HG02759 (cell line): Measurements from ENCODE around the gene DENND1A.

Experiments
- ATAC-seq: cut with Tn5 transposase; IDR thresholded peaks from one replicate; pipeline ENCODE4 v1.9.1; 2021; ENCODE audit warnings: mild to moderate bottlenecking, moderate library complexity; ENCODE audit not compliant: unreplicated experiment

DENND1A gene

DNA sequence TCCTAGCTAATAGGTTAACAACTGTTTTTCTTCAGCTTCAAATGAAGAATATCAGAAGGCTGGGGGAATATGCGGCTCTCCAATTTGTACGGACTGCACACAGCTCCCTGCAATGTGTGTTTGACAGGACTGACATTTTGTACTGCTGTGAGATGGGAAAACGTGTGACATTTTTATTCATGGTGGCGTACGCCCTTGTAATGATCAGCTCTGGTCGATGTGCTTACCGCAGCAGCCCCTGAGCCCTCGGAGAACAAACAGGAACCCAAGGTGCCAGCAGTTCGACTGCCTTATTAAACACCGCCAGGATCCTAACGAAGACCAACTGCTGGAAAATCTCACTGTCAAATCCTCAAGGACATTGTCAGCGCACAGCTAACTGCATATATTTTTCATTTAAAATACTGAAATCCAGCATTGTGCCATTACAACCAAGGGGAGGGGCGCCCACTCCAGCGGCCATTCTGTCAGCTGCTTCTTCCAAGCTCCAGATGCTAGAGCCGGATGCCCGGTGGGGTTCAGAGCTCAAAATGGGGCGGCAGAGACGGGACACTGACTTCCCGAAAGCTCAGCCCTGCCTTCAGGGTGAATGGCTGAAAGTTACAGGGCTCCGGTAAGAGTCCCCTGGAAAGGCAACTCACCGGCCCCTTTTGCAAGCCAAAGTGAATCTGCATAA is 507.2 kb downstream of the DENND1A start:
- ATAC-seq, result no peak

DNA sequence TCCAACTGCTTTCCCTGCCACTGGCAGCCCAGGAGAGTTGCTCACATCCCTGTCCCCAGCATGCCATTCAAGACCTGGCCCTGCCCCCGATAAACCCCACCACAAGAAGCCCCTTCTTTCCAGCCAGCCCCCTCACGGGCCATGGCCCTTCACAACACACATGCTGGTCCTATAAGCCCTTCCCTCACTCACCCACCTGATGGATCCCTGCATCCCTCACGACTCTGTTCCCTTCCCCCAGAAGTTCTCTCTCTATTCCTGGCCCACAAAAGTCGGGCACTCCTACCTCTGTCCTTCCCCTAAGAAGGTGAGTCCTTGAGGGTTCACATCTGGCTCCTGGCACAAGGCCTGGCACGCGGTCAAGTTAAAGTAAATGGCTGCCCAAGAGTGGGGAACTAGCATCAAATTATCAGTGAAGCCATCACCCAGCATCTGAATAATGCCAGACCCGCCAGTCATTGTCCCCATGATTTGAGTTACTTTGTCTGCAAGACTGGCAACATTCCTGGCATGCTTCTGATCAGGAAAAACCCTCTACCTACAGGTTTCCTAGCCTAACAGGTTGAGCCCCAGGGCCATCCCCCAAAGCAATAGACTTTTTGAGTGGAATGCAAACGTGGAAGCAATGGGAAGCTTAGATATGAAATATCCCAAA is 508.0 kb downstream of the DENND1A start:
- ATAC-seq, result no peak

DNA sequence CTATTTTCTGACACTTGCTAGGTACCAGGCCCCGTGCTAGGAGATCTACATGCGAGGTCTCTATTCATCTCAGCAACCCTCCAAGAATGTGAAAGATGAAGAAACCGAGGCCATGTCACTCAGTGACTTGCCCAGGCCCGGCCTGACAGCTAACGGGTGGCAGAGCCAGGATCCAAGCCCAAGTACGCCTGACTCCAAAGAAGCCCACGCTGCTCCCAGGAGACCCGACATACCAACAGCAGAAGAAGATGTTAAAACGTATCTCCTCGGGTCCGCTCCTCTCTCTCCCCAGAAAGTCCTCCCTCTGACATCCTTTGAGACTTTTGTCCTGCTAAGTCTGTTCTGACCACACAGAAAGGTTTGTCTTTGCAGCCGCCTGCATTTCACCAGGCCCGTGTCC is 508.7 kb downstream of the DENND1A start:
- ATAC-seq, result no peak

DNA sequence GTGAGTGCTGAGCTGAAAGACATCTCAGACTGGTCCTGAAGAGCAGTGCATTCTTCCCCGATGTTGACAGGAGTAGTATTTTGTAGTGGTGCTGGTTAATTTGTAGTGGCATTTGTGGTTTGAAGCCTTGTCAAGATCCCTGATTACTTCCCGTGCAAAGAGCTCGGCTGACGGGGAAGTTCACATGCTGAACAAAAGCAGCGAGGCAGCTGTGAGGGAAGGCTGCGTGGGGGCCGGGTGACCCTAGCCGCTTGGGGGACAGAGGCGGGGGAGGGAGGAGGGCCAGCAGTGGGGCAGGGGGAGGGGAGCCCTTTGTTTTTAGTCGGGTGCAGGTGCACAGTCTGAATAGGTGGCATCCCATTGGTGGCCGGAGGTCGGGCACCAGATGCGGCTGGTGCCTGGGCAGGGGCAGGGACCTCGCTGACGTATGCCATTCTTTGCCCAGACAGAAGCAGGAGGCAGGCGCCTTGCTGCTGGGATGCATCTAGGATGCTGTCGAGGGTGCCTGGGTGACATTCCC is 509.3 kb downstream of the DENND1A start:
- ATAC-seq, result no peak

DNA sequence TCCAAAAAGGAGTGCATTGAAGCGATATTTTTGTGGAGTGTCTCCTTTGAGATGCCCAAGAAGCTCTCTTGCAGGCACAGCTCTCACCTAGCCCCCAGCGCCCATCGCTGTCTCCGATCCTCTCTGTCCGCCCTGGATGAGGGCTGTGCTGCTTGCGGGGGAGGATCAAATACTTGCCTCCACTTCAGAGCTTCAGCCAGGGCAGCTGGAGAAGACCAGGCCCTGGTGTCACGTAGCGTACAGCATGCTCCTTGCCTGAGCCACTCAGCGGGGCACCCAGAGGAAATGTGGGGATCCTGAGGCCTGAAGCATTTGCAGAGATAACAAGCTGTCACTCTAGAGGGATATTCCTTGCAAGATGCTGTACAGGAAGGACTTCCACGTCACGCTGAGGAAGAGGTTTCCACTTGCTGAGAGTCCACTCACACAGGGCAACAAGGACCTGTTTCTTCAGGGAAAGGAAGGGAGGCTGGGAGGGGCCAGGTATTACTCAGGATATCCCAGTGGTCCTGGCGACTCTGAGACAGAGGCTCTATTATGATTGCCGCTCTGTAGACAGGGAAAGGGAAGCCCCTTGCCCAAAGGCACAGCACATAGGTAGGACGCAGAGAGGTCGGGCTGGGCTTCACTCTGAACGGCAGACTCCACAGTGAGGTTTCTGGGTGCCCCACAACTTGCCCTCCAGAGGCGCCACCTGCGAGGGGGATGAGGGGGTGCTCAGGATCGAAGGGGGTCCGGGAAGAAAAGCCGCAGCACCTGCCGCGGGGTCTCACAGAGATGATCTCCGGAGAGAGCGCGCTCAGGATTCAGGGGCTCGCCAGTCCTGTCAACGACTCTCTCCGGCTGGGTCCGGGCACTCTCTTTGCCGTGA is 510.0 kb downstream of the DENND1A start:
- ATAC-seq, result no peak

DNA sequence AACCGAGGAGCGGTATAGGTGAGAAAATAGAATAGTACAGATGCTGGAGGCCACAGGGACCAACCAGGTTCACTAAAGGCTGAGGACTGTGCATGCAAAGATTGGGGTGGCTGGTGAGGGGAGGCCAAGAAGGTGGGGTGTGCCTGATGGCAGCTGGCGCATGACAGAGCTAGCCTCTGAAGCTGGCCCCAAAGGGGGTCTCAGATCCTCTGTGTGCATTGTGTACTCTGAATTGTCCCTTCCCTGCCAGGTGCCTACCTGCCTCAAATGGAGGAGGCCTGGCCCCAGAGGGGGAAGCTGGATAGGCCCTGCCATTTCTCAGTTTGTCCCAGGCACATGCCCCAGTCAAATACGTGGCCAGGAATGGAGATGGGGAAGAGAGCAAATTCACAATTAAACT is 510.8 kb downstream of the DENND1A start:
- ATAC-seq, result no peak

DNA sequence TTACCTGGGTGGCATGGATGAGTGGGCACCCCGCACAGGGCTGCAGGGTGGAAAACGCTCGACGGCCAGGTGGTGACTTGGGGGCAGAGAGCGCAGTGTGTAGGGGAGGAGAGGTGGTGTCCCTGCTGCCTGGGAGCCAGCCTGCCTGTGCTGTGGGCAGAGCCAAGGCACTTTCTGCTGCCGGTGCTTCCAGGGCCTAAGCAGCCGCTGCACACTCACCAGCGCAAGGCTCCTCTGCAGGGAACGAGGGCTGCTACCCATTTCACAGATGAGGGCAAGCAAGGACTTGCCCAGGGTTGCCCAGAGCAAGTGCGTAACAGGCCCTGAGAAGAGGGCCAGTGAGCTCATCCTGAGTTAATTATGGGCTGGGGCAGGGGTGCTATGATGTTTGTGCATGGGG is 511.4 kb downstream of the DENND1A start:
- ATAC-seq, result no peak

DNA sequence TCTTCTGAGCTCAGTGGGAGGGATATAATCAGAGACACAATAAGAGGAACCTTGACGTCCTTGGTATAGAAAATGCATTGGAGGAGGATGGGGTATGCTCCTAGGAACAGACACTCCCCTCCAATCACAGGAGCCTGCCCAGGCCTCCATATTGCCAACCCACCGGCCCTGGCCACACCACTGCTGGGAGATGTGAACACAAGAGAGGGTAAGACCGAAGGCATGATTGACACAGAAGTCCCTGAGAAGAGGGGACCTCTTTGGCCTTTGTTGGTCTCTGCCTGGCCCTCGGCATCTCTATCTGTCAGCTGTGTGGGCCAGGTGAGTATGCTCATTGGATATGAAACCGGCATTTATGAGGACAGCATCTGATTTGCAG is 511.9 kb downstream of the DENND1A start:
- ATAC-seq, result no peak

DNA sequence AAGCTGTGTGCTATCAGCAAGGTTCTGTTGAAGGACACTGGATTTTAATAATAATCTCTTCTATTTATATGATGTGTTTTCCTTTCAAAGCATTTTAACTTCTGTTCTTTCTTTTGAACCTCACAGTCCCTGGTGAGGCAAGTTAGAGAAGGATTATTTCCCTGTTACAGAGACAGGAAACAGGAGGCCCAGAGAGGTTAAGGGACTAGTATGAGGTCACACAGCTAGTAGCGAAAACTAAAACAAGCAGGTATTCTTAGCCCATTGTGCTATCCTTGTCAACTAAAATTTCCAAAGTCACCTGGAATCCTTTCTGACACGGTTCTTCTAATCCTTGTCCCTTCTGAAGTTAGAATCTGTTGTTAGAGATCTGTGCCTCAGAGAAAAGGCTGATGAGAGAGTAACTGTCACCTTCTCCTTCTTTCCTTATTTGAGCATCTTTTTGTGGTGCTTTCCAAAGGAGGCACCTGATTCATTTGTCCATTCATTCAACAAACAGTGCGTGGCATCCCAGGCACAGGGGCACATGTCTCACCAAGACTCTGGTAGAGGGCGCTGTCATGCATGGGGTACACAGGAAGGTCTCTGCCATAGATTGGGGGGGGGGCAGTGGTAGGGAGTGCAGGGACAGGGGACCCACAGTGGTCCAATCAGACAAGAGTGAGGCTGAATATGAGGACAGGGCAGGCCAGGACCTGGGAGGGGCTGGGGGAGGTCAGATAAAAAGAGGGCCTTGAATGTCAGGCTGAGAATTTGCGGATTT is 512.5 kb downstream of the DENND1A start:
- ATAC-seq, result no peak

DNA sequence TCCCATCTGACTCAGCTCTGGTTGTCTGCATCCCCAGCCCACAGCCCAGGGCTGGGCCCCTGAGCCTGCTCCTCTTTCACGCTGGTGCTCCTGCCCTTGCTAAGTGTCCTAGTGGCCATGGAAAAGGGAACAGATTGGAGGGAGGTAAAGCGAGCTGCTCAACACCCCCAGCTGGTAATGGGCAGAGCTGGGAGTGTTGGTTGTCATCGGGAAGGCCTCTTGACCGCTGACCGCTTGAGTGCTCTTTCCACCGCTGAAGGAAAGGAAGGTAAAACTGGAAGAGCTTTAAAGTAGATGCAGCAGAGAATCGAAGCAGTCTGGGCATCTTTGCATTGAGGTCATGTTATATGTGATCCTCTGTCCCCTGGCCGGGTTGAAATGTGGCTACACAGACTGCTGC is 513.8 kb downstream of the DENND1A start:
- ATAC-seq, result no peak

DNA sequence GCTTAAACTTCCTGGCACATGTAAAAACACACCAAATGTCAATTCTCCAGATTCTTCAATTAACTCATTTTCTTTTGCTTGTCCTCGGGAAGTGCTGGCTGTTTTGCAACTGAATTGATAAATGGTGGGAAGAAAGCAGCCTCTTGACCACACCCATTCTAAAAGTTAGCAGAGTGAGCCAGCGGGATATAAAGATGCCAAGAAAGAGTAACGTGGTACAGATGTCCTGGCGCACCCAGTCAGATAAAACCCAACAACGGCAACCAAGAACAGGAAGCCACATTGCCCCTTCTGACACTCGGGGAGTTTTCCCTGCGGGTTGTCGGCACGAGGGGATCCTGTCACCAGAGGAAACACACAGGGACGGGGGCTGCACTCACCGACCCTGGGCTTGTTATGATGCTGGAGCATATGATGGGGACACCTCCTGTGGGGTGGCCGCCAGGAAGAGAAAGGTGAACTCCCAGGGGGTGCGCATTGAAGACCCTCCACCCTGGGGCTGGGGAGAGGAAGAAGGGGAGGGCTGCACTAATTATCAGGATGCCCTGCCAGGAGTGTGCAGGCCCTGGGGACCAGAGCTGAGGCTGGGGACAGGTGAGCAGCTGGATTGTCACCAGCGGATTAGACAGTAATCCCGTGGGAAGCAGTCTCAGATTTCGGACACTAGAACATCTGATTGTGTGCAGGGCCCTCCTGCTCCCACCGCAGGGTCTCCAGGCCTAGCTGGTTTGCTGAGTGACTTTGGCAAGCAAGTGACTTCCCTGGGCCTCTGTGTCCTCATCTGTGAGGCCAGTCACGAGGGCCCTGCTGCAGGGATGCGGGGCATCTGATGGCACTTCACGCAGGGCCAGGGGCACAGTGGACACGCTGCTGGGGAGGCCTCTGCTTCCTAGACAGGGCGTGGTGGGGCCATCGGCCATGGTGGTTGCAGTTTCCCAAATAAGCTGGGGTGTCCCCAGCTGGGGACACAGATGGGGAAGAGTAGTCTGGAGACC is 514.7 kb downstream of the DENND1A start:
- no peak for ATAC-seq

DNA sequence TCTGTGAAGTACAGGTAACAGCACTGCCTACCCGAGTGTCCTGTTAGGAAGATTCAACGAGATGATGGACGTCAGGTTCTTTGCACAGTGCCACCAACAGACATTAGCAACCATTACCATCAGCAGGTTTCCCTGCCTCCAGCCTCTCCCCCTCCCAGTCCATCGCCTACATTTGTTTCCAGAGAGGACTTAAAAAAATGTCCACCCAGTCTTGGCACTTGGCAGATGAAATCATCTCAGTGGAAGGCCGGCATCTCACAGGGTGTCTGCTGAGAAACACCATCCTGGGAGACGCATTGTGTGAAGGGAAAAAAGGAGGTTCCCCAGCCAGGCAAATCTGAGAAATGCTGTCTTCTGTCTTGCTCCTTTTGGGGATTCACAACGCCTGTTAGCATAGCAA is 515.7 kb downstream of the DENND1A start:
- ATAC-seq, result no peak

DNA sequence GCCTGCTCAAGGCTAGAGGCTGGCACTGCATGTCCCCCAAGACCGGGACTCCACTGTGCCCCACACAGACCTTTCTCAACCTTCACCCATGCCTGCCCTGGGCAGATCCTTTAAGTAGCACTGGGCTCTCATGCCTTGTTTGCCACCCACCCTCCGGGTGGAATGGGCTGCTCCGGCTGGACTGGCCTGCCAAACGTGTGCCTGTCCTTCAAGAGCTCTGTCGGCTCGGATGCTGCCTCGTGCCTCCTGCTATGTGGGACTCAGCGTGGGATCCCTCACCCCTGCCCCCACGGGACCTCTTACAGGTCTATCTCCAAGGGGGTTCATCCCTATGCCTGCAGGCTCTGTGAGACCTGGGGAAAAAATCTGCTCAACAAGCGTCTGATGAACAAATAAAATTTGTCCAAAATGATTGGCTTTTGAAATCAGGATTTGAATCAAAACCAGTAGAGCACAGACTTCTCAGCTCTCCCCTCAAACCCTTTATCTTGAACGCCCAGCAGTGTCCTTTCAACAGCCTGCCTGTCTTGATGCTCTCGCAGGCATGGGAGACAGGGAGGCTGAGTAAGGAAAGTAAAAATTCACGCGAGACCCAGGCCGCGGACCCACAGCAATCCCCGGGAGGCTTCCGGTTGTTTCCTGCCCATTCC is 517.6 kb downstream of the DENND1A start:
- ATAC-seq, result no peak

DNA sequence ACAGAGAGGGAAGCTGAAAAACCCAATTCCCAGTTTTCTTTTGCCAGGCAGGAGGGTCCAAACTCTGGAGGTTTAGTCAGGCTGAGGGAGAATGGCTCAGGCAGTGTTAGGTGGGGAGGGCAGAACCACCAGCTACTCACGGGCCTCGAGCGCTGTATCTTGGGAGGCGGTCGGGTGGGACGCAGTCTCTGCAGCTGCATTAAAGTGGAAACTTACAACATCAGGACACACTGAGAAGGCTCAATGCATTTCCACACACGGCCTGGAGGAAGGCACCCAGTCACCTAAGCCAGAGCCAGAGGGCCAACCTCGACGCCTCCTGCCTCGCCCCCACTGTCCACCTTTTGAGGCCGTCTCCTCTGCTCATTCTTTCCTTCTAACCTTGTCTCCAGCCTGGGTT is 518.3 kb downstream of the DENND1A start:
- no peak for ATAC-seq

DNA sequence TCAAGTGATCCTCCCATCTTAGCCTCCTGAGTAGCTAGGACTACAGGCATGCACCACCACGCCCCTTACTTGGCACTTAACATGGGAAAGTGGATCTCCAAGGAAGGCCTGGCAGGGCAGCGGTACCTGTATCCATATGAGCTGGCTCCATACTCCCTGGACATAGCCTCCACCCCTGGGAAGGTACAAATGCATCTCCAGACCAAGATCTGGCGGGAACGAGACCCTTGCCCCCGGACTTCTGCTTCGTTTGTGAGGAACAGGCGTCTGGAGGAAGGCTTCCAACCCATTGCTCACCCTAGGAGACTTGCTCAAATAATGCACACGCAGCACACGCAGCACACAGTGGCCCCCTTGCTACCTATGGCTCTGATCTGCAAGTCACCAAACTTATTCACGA is 518.7 kb downstream of the DENND1A start:
- ATAC-seq, result no peak

DNA sequence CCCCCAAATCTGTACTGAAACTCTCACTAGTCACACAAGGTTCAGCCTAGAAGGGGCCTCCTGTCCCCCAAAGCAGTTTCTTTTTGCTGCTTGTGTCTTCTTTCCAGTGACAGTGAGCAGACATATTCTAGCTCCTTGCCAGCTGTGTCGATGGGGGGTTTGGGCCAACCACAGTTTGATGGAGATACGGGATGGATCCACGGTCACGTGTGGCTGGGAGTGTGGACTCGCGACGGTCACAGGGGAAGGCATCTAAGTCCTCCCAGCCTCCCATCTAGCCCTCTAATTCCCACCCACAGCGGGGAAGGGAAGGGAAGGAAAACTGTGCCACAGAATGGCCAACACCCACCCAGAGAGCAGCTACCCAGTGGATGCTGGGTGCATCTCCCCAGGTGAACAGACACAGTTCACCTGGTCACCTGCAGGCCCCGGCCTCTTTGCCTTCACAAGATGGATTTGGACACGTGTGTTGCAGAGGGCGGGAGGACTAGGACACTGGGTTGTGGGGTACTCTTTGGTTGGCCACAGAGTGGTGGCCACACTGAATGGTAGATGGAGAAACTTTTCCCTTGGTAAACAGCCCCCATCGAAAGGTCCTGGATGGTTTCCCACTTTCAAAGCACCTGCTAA is 519.5 kb downstream of the DENND1A start:
- ATAC-seq, result no peak

DNA sequence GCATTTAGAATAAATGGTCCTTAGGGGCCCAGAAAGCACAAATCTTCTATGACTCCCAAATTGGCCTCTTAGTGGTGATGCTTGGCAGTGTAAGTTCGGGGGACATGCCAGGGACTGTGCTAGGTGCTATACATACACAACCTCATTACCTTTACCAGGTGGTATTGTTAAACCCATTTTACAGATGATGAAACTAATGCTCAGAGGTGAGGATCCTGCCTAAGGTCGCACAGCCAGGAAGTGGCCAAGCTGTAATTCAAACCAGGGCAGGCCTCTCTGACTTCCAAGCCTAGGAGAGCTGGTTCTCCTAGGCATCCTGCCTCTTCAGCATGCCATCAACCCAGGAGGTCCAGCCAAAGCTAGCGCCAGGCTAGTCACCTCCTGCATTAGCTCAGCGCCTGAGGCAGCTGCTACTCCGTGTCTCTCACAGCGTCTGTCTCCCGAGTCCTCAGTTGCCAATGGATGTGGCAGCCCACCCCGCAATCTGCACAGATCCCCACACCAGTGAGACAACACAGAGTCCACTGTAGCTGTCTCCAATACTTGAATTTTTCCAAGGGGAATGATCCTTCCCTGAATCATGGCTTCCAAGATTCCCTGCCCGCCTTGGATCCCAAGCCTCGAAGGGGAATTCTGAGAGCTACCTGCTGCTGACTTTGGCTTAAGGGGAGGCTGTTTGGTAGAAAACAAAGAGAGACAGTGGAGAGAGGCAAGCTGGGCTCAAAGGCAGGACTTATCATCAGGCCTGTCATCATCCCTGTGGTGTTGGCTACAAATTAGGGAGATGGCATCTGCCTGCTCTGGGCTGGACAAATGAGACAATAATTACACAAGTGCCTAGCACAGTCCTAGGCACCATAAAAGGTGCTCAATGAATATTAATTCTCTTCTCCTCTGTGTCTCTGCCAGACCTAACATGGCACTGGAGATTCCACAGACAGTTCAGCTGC is 521.3 kb downstream of the DENND1A start:
- ATAC-seq, result no peak
